LNCaP clone FGC (cell line): ENCODE measurements around the gene TMEM131L.

ENCODE experiments used
- DNase-seq: peaks from one replicate; pipeline ENCODE4 v3.0.0-alpha.2; 2011; ENCODE audit warnings: low read depth
- H3K4me3 ChIP-seq: 2 replicates; pipeline ENCODE4 v1.5.1; 2011; ENCODE audit warnings: mild to moderate bottlenecking, low read depth, low read length, control low read depth
- TF ChIP-seq, protein P1 (sequence below): IDR thresholded peaks from 2 replicates; pipeline ENCODE4 v1.5.1; 2012; ENCODE audit warnings: mild to moderate bottlenecking; ENCODE audit not compliant: control insufficient read depth, insufficient read depth; ENCODE audit errors: extremely low read depth

The TMEM131L gene

DNA sequence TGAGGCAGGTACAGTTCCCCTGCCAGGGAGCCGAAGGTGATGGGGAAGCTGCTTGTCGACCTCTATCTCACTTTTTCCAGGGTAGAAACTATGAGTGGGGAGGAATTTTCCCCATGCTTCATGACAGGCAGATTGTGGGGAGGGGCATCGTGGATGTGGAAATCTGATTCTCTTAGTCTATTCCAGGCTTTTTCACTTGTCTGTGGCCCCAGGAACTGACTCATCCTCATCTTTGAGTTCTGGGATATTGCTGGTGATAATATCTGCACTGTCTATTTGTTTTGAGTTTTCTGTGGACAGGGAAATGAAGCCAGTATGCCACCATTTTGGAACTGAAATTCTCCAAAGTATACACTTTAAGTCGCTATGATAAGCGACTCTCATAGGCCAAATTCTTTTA is 210.3 kb downstream of the TMEM131L start:
- DNase-seq: no peak
- no peak overlapping the region for H3K4me3 ChIP-seq
- TF ChIP-seq, protein P1, sequence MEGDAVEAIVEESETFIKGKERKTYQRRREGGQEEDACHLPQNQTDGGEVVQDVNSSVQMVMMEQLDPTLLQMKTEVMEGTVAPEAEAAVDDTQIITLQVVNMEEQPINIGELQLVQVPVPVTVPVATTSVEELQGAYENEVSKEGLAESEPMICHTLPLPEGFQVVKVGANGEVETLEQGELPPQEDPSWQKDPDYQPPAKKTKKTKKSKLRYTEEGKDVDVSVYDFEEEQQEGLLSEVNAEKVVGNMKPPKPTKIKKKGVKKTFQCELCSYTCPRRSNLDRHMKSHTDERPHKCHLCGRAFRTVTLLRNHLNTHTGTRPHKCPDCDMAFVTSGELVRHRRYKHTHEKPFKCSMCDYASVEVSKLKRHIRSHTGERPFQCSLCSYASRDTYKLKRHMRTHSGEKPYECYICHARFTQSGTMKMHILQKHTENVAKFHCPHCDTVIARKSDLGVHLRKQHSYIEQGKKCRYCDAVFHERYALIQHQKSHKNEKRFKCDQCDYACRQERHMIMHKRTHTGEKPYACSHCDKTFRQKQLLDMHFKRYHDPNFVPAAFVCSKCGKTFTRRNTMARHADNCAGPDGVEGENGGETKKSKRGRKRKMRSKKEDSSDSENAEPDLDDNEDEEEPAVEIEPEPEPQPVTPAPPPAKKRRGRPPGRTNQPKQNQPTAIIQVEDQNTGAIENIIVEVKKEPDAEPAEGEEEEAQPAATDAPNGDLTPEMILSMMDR: no peak

DNA sequence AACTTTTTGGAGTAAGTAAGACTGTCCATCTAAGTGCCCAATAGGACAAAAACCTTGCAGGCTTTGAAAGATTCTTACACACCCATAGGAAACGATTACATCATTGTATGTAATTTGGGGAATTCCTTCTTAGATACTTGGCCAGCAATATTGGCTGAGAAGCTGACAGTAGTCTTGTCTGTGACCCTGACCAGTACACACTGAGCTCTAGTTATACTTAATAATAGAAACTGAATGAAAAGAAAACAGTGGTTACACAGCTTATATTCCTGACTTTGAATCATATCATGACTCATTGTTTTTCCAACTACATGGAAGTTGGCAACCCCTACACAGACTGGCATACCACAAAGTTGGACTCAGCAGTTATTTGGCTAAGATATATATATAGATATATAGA is 210.8 kb downstream of the TMEM131L start:
- peak; percentile 45 for DNase-seq
- TF ChIP-seq, protein P1: no peak
- H3K4me3 ChIP-seq: no peak overlapping the region

DNA sequence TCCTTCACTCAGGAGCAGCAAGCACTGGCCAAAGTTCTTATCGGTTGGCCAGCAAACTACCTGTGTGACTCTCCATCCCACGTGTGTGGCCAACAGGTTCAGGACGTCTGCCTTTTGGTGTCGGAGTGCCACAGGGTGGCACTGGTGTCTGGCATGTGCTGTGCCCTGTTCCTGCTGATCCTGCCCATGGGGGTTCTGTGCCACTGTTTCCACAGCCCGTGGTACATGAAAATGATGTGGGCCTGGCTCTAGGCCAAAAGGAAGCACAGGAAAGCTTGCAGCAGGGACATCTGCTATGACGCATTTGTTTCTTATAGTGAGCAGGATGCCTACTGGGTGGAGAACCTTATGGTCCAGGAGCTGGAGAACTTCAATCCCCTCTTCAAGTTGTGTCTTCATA is 213.3 kb downstream of the TMEM131L start:
- TF ChIP-seq, protein P1: no peak
- DNase-seq: no peak
- H3K4me3 ChIP-seq: no peak overlapping the region

DNA sequence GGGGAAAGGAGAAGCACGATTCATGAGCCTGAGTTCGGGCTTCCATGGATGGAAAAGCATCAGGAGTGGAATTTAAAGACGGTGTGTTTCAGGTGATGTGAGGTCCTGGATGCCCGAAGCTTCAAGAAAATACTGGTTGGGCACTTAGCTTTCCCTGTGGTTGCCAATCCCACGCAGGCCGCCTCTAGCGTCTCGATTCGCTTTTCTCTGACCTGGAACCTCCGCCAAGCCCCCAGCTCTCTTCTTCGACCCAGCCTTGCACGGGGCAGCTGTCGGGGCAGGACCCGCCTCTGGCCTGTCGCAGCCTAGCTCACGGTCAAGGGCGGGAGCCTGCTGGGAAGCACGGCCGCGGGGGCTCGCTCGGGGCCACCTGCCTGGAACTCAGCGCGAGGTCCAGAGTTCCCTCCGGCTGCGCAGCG is 217.6 kb downstream of the TMEM131L start:
- DNase-seq: no peak
- TF ChIP-seq, protein P1: no peak
- peak overlapping the region; percentile 47 for H3K4me3 ChIP-seq

DNA sequence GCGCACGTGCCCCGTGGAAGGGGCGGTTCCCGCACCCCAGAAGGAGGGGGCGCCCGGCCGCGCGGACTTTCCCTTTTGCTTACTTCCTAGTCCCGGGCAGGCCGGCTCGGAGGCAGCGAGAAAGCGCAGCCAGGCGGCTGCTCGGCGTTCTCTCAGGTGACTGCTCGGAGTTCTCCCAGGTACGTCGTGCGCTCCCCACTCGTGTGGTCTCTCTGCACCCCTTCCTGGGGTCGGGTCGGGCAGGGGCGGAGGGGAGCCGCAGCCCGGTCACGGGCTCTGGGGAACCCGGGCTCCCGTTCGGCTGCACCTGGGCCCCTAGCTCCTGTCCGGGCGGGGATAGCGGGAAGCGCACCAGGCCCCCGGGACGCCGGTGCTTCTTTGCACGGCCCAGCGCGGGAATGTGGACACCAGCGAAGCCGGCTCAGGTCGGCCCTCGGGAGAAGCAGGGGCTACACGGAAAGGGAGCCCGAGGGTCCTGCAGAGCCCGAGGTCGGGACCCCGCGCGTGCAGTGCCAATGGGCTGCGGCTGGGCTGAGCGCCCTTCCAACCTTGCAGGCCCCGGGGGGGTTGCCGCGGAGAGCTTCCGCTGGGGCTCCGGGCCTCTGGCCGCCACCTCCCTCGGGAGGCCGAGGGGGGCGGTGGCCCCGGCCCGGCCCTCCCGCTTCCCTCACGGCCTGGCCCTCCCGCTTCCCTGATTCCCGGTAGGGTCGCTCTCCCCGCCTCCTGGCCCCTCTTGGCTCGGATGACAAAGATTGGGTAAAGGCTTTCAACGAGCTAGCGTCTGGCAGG is 218.2 kb downstream of the TMEM131L start, which contains the start of gene TLR2:
Gene TLR2, plus strand, starts transcription at position 99 of the 789 bp plus-strand sequence. CDS start 18,628 bp downstream, outside the sequence.
- DNase-seq: no peak
- TF ChIP-seq, protein P1: no peak
- peak within 1 kb of the TSS; percentile 47 for H3K4me3 ChIP-seq

DNA sequence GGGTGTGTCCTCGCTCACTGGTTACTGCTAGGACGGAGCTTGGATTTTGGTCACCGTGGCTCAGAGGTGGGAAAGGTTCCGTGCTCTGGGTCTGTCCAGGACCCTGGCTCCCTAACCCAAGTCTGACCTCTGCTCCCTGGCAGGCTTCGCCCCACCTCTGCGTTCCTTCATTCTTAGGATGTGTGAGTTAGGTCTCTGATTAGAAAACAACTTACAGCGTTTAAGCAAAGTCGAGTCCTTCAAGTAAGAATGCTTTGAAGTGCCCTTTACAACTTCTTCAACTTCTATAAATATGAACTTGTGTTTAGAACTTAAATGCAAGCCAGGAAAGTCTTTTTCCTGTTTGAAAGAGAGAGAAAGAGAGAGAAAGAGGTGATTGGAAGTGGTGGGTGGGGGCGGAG is 218.8 kb downstream of the TMEM131L start:
- DNase-seq: no peak
- no peak overlapping the region for H3K4me3 ChIP-seq
- TF ChIP-seq, protein P1: no peak
